IPS-18a (cell line): ENCODE measurements around the gene CECR2.

Experiments used
- H3K27ac ChIP-seq: one replicate; pipeline ENCODE4 v1.5.1; 2013; ENCODE audit warnings: low read length
- H3K27me3 ChIP-seq: one replicate; pipeline ENCODE4 v1.6.1; 2013; ENCODE audit warnings: mild to moderate bottlenecking, low read length; ENCODE audit not compliant: control insufficient read depth, insufficient read depth
- H3K36me3 ChIP-seq: one replicate; pipeline ENCODE4 v1.6.1; 2013; ENCODE audit warnings: low read depth, low read length; ENCODE audit not compliant: control insufficient read depth
- H3K4me1 ChIP-seq: one replicate; pipeline ENCODE4 v1.6.1; 2013; ENCODE audit warnings: low read depth, low read length; ENCODE audit not compliant: control insufficient read depth
- H3K4me3 ChIP-seq: one replicate; pipeline ENCODE4 v1.5.1; 2013; ENCODE audit warnings: low read length
- H3K9ac ChIP-seq: one replicate; pipeline ENCODE4 v1.6.1; 2013; ENCODE audit warnings: mild to moderate bottlenecking, low read length, moderate library complexity
- H3K9me3 ChIP-seq: one replicate; pipeline ENCODE4 v1.6.1; 2013; ENCODE audit warnings: low read depth, low read length; ENCODE audit not compliant: control insufficient read depth

CECR2 gene

GRCh38 chr22:17343766-17344165, 25.5 kb upstream of the CECR2 start:
- no peak overlapping the region for H3K4me3 ChIP-seq
- no peak overlapping the region for H3K27ac ChIP-seq
- H3K36me3 ChIP-seq: no peaks in the 10 kb centered on the region
- peaks cover 4% of the 10 kb centered on the region for H3K4me1 ChIP-seq
- no peak overlapping the region for H3K9ac ChIP-seq
- H3K9me3 ChIP-seq: no peaks in the 10 kb centered on the region
- H3K27me3 ChIP-seq: no peaks in the 10 kb centered on the region

GRCh38 chr22:17346578-17346977, 22.7 kb upstream of the CECR2 start:
- Histone ChIP-seq H3K9me3 (no peaks in the 10 kb centered on the region), H3K4me1 (no peaks in the 10 kb centered on the region), H3K27ac (no peak overlapping the region), H3K36me3 (no peaks in the 10 kb centered on the region), H3K4me3 (no peak overlapping the region), H3K27me3 (no peaks in the 10 kb centered on the region), H3K9ac (no peak overlapping the region)

GRCh38 chr22:17347724-17348123, 21.5 kb upstream of the CECR2 start:
- no peak overlapping the region for H3K4me3 ChIP-seq
- no peak overlapping the region for H3K9ac ChIP-seq
- H3K27ac ChIP-seq: no peak overlapping the region
- H3K9me3 ChIP-seq: no peaks in the 10 kb centered on the region
- H3K27me3 ChIP-seq: no peaks in the 10 kb centered on the region
- no peaks in the 10 kb centered on the region for H3K36me3 ChIP-seq
- no peaks in the 10 kb centered on the region for H3K4me1 ChIP-seq

GRCh38 chr22:17348464-17349103, 20.7 kb upstream of the CECR2 start:
- Histone ChIP-seq H3K36me3 (no peaks in the 10 kb centered on the region), H3K9ac (no peak overlapping the region), H3K4me3 (no peak overlapping the region), H3K4me1 (no peaks in the 10 kb centered on the region), H3K27ac (no peak overlapping the region), H3K27me3 (no peaks in the 10 kb centered on the region), H3K9me3 (no peaks in the 10 kb centered on the region)

DNA sequence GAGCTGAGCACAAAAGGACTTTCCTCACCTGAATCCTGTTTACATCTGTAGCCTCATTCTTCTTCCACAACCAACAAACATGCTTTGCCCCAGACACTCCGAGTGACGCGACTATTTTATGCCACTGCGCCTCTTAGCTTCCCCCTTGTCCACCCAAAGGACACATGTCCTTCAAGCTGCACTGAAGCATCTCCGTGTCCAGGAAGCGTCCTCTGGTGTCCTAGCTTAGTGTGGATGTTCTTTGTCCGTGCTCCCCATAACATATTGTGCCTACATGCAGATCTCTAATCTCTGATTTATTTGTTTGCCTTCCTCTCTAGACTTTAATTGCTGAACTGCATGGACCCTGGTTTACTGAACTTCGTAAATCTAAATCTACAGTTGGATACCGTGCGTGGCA, 20.1 kb upstream of the CECR2 start:
- Histone ChIP-seq H3K9ac (no peak overlapping the region), H3K27ac (no peak overlapping the region), H3K27me3 (no peaks in the 10 kb centered on the region), H3K4me3 (no peak overlapping the region), H3K9me3 (no peaks in the 10 kb centered on the region), H3K4me1 (no peaks in the 10 kb centered on the region), H3K36me3 (no peaks in the 10 kb centered on the region)

GRCh38 chr22:17350292-17350691, 19.0 kb upstream of the CECR2 start:
- Histone ChIP-seq H3K9ac (no peak overlapping the region), H3K4me3 (no peak overlapping the region), H3K36me3 (no peaks in the 10 kb centered on the region), H3K27ac (no peak overlapping the region), H3K9me3 (no peaks in the 10 kb centered on the region), H3K4me1 (no peaks in the 10 kb centered on the region), H3K27me3 (no peaks in the 10 kb centered on the region)

DNA sequence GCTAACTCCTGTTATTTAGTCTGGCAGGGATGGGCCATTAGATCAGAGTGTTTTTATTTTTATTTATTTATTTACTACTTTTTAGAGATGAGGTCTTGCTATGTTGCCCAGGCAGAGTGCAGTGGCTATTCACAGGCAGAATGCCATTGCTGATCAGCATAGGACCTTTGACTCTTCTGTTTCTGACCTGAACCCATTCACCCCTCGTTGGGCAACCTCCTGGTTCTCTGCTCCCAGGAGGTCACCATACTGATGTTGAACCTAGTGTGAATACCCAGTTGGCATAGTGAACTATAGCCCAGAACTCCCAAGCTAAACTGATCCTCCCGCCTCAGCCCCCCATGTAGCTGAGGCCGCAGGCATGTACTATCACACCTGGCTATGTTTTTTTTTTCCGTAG, 16.5 kb upstream of the CECR2 start:
- Histone ChIP-seq H3K36me3 (no peaks in the 10 kb centered on the region), H3K4me1 (no peaks in the 10 kb centered on the region), H3K9me3 (no peaks in the 10 kb centered on the region), H3K4me3 (no peak overlapping the region), H3K9ac (no peak overlapping the region), H3K27ac (no peak overlapping the region), H3K27me3 (no peaks in the 10 kb centered on the region)

- H3K36me3 ChIP-seq: no peaks in the 10 kb centered on the region
- H3K27ac ChIP-seq: no peak overlapping the region
- no peaks in the 10 kb centered on the region for H3K4me1 ChIP-seq
These were observed 11.6 kb upstream of the CECR2 start for GRCh38 chr22:17357688-17358087.

DNA sequence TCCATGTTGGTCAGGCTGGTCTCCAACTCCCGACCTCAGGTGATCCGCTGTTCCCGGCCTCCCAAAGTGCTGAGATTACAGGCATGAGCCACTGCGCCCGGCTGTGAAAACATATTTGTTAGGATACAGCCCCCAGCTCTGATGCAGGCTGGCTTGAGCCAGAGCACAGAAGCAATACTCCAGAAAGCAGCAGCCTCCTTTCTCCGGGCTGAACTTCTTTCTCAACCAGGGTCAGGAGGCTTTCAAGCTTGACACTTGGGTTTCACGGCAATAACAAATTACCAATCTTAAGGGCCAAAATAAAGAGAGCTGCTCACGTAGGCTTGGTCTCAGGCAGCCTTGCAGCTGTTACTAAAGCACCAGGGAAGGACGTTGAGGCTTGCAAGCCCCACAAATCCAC, 10.8 kb upstream of the CECR2 start:
- Histone ChIP-seq H3K9me3 (no peaks in the 10 kb centered on the region), H3K27ac (no peak overlapping the region), H3K4me3 (no peak overlapping the region), H3K9ac (no peak overlapping the region), H3K4me1 (no peaks in the 10 kb centered on the region), H3K27me3 (no peaks in the 10 kb centered on the region), H3K36me3 (no peaks in the 10 kb centered on the region)

More at GRCh38 chr22:17357688-17358087, 11.6 kb upstream of the CECR2 start:
- H3K27me3 ChIP-seq: no peaks in the 10 kb centered on the region
- H3K9ac ChIP-seq: no peak overlapping the region
- H3K4me3 ChIP-seq: no peak overlapping the region
- H3K9me3 ChIP-seq: no peaks in the 10 kb centered on the region

GRCh38 chr22:17359501-17359900, 9.8 kb upstream of the CECR2 start:
- H3K4me3 ChIP-seq: no peak overlapping the region
- no peaks in the 10 kb centered on the region for H3K9me3 ChIP-seq
- no peaks in the 10 kb centered on the region for H3K4me1 ChIP-seq
- no peaks in the 10 kb centered on the region for H3K27me3 ChIP-seq
- H3K27ac ChIP-seq: no peak overlapping the region
- no peak overlapping the region for H3K9ac ChIP-seq
- no peaks in the 10 kb centered on the region for H3K36me3 ChIP-seq

- H3K9ac ChIP-seq: no peak overlapping the region
- H3K4me1 ChIP-seq: peaks cover 21% of the 10 kb centered on the region
- H3K27me3 ChIP-seq: no peaks in the 10 kb centered on the region
- H3K36me3 ChIP-seq: no peaks in the 10 kb centered on the region
- peak overlapping the region; percentile 88 for H3K4me3 ChIP-seq
- H3K9me3 ChIP-seq: no peaks in the 10 kb centered on the region
- H3K27ac ChIP-seq: peak overlapping the region; percentile 49
These were observed 2.9 kb upstream of the CECR2 start for GRCh38 chr22:17366329-17366728.

GRCh38 chr22:17366830-17367229, 2.4 kb upstream of the CECR2 start:
- H3K9me3 ChIP-seq: no peaks in the 10 kb centered on the region
- peaks cover 25% of the 10 kb centered on the region for H3K4me1 ChIP-seq
- no peak overlapping the region for H3K9ac ChIP-seq
- peak overlapping the region; percentile 88 for H3K4me3 ChIP-seq
- peak overlapping the region; percentile 49 for H3K27ac ChIP-seq
- no peaks in the 10 kb centered on the region for H3K27me3 ChIP-seq
- H3K36me3 ChIP-seq: no peaks in the 10 kb centered on the region
